MG63 (cell line): ENCODE measurements around the gene PGF. TPM values are rescaled to one million over a fixed set of nuclear protein-coding genes. Genes with fewer than 3 reads are reported as not detected.

Source experiments
- DNase-seq: peaks from one replicate; pipeline ENCODE4 v3.0.0-alpha.2; 2020
- H3K27me3 ChIP-seq: fragments of 250-450 bp; sonication (Bioruptor Pico); 2 replicates; pipeline ENCODE4 v1.5.1; 2020; ENCODE audit warnings: mild to moderate bottlenecking, moderate library complexity
- H3K36me3 ChIP-seq: fragments of 250-450 bp; sonication (Bioruptor Pico); 2 replicates; pipeline ENCODE4 v1.5.1; 2020; ENCODE audit warnings: mild to moderate bottlenecking, moderate library complexity
- H3K4me3 ChIP-seq: fragments of 250-450 bp; sonication (Bioruptor Pico); 2 replicates; pipeline ENCODE4 v1.5.1; 2020; ENCODE audit warnings: mild to moderate bottlenecking, moderate library complexity
- H3K9me3 ChIP-seq: fragments of 250-450 bp; sonication (Bioruptor Pico); 2 replicates; pipeline ENCODE4 v1.5.1; 2020; ENCODE audit warnings: mild to moderate bottlenecking, moderate library complexity
- total RNA-seq: library from RNA; depleted of rRNA; stranded (reverse); fragments of >200 nt; shearing (Covaris generic); gene quantifications from 2 replicates; pipeline ENCODE4 v1.2.3, GENCODE V29; 2014; ENCODE audit warnings: low replicate concordance

Gene PGF
- total RNA-seq, 1 experiment from 2014 or later = 49.2 TPM

DNA sequence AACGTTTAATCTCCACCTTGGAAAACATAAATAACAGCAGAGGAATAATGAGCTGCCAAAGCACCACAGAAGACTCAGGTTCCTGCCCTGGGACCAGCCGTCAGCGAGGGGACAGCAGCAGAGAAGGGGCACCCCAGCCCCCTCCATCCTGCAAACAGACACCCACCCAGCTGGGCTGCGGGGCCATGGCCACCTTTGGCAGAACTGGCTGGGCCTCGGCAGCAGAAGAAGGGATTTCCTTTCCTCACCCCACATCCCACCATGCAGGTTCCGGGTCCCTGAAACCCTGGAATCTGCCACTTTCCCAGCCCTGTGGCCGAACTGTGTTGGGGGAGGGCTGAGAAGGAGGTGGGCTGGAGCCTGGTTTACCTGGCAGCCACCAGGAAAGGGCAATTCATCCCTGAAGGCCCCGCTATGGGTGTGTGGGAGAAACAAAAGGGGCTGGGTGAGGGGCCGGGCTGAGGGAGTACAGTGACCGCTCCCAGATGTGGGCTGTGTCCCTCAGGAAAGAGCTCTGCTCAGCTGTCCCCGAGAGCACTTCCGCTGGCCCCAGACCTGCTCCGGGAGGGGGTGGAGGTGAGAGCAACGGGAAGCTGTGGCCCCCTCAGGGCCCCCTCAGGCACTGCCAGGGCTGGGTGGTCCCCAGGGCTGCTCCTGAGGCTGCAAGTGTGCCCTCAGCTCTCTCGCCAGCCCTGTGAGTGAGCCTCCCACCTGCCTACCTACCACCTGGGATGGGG lies 3.8 kb downstream of the PGF start:
- Histone ChIP-seq H3K4me3 (no peak overlapping the region), H3K36me3 (no peaks in the 10 kb centered on the region; the same call in 1 of the 2 replicates), H3K27me3 (no peaks in the 10 kb centered on the region), H3K9me3 (no peaks in the 10 kb centered on the region)
- DNase-seq = no peak

DNA sequence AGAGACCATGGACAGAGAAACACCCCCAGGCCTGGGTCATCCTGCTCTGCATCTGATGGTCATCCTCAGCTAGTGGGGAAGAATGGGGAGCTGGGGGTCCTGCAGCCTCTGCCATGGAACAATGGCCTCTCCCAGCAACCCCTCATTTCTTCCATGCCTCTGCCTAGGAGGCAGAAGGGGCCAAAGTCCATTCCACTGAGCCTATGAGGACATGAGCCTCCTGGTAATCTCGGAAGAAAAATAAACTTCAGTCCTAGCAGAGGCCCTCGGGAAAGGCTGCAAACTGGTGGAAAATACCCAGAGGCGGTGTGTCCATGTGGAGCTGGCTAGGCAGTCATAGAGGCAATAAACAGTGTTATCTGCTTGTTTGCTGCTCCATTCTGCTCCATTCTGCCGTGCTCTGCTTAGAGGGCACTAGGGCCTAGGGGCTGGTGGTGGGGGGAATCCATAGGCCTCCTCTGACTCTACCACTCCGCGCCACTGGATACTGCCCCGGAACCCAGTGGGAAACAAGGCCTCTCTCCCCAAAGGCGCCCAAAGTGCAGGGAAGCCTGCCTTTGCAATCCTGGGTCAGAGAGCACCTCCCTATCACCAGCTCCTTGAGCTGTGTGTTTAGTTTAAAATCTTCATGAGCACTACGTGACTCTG lies 4.5 kb downstream of the PGF start:
- no peaks in the 10 kb centered on the region for H3K27me3 ChIP-seq

DNA sequence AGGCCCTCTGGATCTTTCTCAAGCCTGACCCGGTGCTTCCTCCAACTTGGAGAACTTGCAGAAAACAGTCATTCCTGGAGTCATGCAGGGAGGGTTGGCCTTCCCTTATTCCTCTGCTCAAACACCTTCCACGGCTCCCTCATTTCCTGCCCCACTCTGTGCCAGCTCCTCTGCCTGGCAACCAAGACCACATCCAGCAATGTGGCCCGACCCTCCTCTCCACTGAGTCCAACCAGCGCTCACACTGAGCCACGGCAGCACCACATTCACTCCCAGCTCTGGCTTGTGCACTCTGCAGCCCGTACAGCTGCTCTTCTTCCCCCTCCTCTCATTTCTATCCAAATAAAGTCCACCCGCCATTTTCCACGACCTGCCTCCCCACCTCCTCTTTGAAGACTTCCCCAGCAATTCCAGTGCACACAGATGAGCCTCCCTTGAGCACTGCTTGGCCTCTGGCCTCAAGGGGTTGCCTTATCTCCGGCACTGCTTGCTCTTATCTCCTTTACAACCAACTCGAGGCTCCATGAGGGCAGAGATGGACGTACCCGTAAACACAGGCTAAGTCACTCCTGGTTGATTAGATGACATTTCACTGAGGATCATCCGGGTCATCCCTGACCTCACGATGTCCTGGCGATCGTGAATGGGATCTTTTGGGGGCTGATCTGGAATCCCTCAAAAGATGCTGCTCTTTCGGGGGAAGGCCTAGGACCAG lies 5.4 kb downstream of the PGF start:
- H3K4me3 ChIP-seq = no peak overlapping the region
- no peak for DNase-seq
- no peaks in the 10 kb centered on the region for H3K9me3 ChIP-seq
- no peaks in the 10 kb centered on the region for H3K27me3 ChIP-seq
- H3K36me3 ChIP-seq = peaks cover 3% of the 10 kb centered on the region; the same call in 1 of the 2 replicates

More for the DNA sequence above, 4.5 kb downstream of the PGF start:
- DNase-seq = no peak
- Histone ChIP-seq H3K9me3 (no peaks in the 10 kb centered on the region), H3K4me3 (no peak overlapping the region), H3K36me3 (no peaks in the 10 kb centered on the region; the same call in 1 of the 2 replicates)

DNA sequence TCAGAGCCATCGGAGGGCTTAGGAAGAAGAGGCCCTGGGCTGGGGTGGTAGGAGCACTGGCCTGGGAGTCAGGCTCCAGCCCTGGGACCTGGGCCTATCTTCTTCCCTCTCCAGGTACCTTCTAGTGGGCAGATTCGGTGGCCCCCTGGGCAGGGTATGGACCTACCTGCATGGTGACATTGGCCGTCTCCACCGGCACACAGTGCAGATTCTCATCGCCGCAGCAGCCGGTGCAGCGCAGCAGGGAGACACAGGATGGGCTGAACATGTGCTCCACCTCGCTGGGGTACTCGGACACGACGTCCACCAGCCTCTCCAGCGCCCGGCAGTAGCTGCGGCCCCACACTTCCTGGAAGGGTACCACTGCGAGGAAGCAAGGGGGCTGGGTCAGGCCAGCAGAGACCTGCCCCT lies 6.2 kb downstream of the PGF start:
- no peaks in the 10 kb centered on the region for H3K27me3 ChIP-seq
- peaks cover 3% of the 10 kb centered on the region; the same call in 1 of the 2 replicates for H3K36me3 ChIP-seq
- no peaks in the 10 kb centered on the region for H3K9me3 ChIP-seq
- no peak overlapping the region for H3K4me3 ChIP-seq
- no peak for DNase-seq

DNA sequence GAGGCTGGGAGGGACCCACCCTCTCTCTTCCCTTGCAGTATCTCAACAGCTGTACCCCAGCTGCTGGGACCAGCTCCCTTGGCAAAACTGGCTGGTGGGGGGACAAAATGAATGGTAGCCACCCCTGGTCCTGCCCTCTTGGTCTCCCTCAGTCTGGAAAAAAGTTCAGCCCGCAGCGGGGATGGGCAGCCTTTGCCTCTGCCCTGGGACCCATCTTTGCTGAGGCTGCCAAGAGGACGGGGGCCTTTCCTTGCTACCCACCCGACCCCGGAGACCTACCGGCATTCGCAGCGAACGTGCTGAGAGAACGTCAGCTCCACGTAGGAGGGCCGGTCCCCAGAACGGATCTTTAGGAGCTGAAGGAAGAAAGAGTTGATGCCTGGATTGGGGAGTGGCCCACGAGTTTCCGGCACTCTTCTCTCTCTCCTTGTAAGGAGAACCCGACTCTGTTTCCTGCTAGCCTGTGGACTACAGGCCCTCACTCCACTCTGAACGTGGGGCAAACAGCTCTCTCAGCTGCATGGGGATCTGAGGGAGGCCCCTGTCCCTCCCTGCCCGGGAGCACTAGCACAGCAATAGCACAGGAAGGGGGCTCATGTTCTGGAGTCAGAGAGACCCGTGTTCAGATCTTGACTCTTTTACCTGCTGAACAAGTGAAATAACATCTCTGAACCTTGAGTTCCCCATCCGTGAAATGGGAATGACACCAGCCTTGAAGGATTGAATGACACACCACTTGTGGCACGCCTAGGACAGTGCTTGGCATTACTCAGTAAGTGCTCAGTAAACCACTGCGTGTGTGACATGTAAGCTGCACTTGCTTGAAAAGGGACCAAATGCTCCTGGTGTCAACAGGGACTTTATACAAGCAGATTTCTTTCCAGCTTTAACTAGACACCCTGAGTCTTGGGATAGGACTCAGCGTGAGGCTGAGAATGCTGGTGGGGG lies 6.9 kb downstream of the PGF start:
- no peak for DNase-seq
- no peaks in the 10 kb centered on the region for H3K27me3 ChIP-seq
- H3K9me3 ChIP-seq = no peaks in the 10 kb centered on the region

DNA sequence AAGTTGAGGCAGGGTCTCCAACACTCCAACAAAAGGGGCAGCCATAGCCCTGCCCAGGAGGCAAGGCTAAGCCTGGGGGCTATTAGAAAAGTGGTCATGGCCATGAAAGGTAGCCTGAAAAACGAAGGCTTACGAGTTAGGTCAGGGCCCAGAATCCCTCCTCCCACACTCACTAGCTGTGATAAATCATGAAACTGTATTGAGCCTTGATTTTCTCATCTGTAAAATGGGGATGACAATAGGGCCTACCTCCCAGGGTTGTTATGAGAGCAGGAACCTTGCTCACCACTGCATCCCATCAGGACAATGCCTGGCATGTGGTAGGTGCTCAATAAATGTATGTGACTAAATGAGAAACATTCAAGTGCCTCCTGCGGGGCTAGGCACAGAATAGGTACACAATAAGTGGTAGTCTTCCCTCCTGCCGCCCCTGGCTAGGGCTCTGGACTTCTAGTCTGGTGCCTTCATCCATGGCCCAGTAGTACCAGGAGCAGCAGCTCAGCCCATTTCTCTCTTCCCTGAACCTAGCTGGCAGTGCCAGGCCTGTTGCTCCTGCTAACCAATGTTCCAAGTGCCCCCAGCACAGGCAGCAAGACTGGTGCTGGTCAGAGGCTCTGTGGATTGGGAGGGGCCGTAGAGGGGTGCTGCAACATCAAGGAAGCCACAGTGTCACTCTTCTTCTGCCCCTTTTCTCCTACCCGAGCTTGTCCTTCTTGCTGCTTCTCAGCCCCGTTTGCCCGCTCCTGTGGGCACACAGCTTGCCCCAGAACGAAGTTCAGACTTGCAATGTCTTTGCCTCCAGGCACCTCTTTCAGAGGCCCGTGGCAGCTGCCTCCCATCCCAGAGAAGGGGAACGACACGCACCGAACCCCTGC lies 7.8 kb downstream of the PGF start:
- no peak overlapping the region for H3K4me3 ChIP-seq
- no peaks in the 10 kb centered on the region for H3K9me3 ChIP-seq
- no peaks in the 10 kb centered on the region for H3K27me3 ChIP-seq
- no peak for DNase-seq
- H3K36me3 ChIP-seq = peaks cover 3% of the 10 kb centered on the region; the same call in 1 of the 2 replicates

More for the DNA sequence above, 6.9 kb downstream of the PGF start:
- H3K4me3 ChIP-seq = no peak overlapping the region
- H3K36me3 ChIP-seq = peaks cover 3% of the 10 kb centered on the region; the same call in 1 of the 2 replicates

DNA sequence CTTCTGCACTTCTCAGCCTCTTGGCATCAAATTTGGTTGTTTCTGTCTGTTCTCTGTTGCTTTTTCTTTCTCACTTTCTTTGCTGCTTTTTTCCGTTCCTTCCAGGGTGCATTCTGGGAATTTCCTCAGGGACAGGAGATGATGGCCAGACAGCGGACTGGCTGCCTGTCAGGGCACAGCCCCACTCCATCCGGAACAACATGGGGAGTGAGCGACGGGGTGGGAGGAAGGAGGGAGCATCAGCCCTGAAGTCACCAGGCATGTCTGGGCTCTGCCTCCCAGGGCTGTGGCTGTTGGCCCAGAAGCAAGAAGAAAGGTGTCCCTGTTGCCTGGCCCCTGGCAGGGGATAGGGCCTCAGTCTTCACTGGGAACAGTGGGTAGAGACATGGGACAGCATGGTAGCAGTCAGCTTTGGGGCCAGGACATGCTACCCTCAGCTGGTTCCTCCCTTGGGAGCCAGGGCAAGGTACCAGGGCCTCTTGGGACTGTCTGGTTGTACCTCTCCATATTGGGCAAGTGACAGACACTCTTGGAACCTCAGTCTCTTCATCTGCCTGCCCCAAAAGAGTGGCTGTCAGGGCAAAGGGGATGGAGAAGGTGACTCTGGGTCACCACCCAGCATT lies 8.6 kb downstream of the PGF start:
- Histone ChIP-seq H3K4me3 (no peak overlapping the region), H3K27me3 (no peaks in the 10 kb centered on the region), H3K9me3 (no peaks in the 10 kb centered on the region), H3K36me3 (peaks cover 3% of the 10 kb centered on the region; the same call in 1 of the 2 replicates)
- no peak for DNase-seq

DNA sequence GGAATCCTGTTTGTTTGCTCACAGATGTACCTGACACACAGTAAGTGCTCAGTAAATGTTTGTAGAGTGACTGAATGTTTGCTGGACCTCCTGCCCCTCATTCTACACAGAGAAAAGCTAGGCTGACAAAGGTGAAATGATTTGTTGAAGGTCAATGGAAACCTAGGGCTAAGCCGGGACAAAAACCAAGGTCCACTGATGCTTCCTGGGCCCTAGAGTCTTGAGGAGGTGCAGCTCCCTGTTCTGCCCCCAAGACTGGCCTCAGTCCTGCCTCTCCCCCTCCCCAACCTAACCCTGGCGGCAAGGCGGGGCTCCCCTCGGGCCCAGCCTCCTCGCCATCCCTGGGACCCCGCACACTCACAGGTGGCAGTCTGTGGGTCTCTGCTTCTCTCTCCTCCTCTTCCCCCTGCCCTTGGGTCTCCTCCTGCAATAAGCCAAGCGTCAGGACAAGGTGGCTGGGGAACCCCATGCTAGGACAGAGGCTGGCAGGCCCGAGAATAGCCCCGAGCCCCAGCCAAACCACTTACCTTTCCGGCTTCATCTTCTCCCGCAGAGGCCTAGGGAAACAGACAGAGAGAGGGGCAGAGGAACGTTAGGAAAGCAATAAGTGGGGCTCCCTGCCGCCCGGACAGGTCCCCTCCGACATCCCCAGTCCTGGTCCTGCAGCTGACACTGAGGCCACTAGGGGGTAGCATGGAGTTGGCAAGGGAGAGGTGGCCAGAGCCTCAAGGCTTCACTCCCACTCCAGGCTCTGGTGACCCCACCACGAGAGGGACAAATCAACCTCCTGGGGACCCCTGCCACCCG lies 9.3 kb downstream of the PGF start:
- Histone ChIP-seq H3K27me3 (no peaks in the 10 kb centered on the region), H3K4me3 (no peak overlapping the region), H3K9me3 (no peaks in the 10 kb centered on the region), H3K36me3 (peaks cover 3% of the 10 kb centered on the region; the same call in 1 of the 2 replicates)
- DNase-seq = peak; percentile 33

DNA sequence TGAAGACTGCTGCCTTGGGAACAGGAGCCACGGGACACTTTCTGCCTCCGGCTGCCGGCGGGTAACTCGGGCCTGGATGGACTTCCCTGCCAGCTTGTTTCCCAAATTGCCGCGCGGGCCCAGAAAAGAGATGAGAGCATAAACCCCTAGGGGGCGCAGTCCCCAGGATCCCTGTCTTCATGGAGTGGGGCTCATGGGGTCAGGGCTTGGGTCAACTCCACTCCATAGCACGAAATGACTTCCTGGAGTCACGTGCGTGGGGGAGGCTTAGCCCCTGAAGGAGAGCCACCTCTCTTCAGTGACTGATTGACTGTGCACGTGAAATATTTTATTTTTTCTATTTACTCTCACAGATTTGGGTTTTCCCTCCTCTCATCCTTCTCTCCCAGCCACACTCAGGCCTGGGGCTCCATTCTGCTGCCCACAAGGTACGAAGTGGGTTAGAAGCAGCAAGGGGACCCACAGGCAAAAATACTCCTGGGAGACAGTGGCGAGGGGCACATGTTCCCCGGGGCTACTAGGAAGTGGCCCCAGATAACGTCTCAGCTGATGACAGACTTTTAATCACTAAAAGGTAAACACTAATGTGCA lies 10.0 kb downstream of the PGF start:
- no peak overlapping the region for H3K4me3 ChIP-seq
- H3K27me3 ChIP-seq = no peaks in the 10 kb centered on the region
- no peak for DNase-seq
- peaks cover 3% of the 10 kb centered on the region; the same call in 1 of the 2 replicates for H3K36me3 ChIP-seq
- H3K9me3 ChIP-seq = no peaks in the 10 kb centered on the region

DNA sequence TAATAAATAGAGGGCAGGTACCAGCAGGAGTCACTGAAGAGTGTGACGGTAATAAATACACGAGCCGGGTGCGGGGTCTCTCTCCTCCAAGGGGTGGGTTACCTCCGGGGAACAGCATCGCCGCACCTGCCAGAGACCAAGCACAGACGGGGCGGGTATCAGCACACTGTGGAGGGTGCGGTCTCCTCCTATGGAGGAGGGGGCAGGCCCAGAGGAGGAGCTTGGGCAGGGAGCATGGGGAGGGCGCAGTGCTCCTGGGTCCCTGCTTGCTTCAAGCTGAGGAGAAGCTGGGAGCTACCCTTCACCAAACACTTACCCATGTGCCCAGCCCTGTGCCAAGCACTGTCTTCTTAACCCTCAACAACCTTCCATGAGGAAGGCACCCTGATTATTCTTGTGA lies 12.8 kb downstream of the PGF start:
- no peaks in the 10 kb centered on the region for H3K9me3 ChIP-seq
- H3K36me3 ChIP-seq = peaks cover 3% of the 10 kb centered on the region; the same call in 1 of the 2 replicates
- no peaks in the 10 kb centered on the region for H3K27me3 ChIP-seq
- no peak for DNase-seq
- H3K4me3 ChIP-seq = no peak overlapping the region

DNA sequence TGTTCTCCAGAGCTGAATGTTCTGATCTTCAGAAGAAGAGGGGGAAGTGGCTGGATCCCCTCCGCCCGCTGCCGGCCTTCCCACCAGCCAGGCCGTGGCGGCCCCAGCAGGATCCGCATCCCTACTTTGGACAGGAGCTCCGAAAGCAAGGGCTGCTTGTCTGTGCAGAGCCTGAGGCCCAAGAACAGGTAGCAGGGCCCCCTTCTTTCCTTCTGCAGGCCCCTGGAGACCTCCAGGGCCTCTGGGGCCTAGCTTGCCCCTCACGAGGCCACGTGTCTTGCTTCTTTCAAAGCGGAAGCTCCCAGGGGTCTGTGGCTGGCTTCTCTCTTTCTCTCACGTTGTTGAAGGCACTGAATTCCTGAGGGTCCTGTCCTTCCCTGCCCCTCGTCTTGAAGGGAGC lies 13.2 kb downstream of the PGF start:
- no peaks in the 10 kb centered on the region for H3K9me3 ChIP-seq
- H3K27me3 ChIP-seq = no peaks in the 10 kb centered on the region
- H3K36me3 ChIP-seq = peaks cover 3% of the 10 kb centered on the region; the same call in 1 of the 2 replicates
- no peak overlapping the region for H3K4me3 ChIP-seq
- no peak for DNase-seq

DNA sequence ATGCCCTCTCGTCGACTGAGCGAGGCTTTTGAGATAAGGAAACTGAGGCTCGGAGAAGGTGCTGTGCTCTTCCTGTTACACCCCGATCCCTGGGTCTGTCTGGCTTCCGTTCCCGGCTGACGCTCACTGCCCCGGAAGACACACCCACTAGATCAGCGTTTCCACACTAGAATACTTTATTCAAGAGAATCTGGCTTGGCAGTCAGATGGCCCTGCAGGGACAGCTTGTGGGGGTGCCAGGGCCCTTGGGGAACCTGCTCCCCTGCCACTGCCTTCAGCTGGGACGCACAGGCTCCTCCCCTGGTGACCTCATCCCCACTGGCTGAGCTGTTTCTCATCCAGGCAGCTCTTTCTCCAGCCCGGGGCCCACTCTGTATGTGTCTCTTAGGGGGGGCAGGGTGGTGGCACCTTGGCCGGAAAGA lies 13.7 kb downstream of the PGF start:
- no peaks in the 10 kb centered on the region for H3K9me3 ChIP-seq
- peaks cover 3% of the 10 kb centered on the region; the same call in 1 of the 2 replicates for H3K36me3 ChIP-seq
- no peak for DNase-seq
- H3K27me3 ChIP-seq = no peaks in the 10 kb centered on the region
- no peak overlapping the region for H3K4me3 ChIP-seq

DNA sequence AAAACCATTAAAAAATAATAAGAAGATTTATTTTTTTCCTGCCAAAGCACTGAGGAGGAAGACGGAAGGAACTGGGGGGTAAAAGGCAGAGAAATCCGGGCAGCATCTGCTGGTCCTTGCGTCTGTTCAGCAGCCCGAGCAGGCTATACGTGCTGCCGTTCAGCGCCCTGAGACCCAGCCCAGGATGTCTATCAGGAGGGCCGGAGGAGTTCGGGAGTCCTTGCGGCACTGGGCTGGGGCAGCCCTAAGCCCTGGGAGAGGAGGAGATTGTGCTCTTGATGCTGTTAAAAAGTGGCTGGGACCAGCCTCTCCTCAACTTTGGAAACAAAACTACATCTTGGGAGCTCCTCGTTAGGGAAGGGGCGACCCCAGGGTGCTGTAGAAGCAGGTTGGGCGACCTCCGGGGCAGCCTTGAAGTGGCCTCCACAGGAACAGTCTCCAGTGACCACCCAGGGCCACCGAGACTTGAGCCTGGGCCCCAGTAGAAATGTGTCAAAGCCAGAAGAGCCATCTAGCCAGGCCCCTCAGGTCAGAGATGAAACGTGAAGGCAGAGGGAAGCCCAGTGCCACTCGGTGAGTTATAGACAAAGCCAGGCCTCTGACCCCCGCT lies 14.3 kb downstream of the PGF start:
- Histone ChIP-seq H3K9me3 (no peaks in the 10 kb centered on the region), H3K27me3 (no peaks in the 10 kb centered on the region), H3K4me3 (no peak overlapping the region), H3K36me3 (peaks cover 3% of the 10 kb centered on the region; the same call in 1 of the 2 replicates)
- DNase-seq = no peak
